GM12873 (cell line): ENCODE measurements around the gene KRT16.

Source experiments
- CTCF ChIP-seq: IDR thresholded peaks from 2 replicates; pipeline ENCODE4 v1.5.1; 2012; ENCODE audit warnings: low read depth, mild to moderate bottlenecking, moderate library complexity, low read length, control low read depth; ENCODE audit not compliant: insufficient read depth; ENCODE audit errors: missing control alignments

KRT16 gene

GRCh38 chr17:41656249-41657023, 43.9 kb upstream of the KRT16 start:
- TF ChIP-seq CTCF = no peak

GRCh38 chr17:41655611-41656111, 43.1 kb upstream of the KRT16 start:
- no peak for TF ChIP-seq CTCF

GRCh38 chr17:41654678-41655607, 42.4 kb upstream of the KRT16 start:
- TF ChIP-seq CTCF = no peak

- no peak for TF ChIP-seq CTCF
Observed at GRCh38 chr17:41653892-41654677, 41.5 kb upstream of the KRT16 start.

- no peak for TF ChIP-seq CTCF
Observed at GRCh38 chr17:41653421-41653820, 40.9 kb upstream of the KRT16 start.

- TF ChIP-seq CTCF = no peak
Observed at GRCh38 chr17:41652461-41652970, 39.9 kb upstream of the KRT16 start.
